Coronary artery (tissue), 2 donors: ENCODE results near the gene ANHX.

Experiments
- DNase-seq: peaks from one replicate; pipeline ENCODE4 v3.0.0-alpha.2; 2017; ENCODE audit warnings: low spot score
- H3K27ac ChIP-seq, 2 donors: fragments of 200-600 bp; sonication (generic); one replicate each; pipeline ENCODE4 v1.5.1; 2016 to 2019
- H3K4me3 ChIP-seq: fragments of 200-600 bp; sonication (generic); 2 replicates; pipeline ENCODE4 v1.5.1; 2016; ENCODE audit warnings: mild to moderate bottlenecking, moderate library complexity
- CTCF ChIP-seq: fragments of 200-600 bp; sonication (generic); IDR thresholded peaks from one replicate; pipeline ENCODE4 v1.5.1; 2019; ENCODE audit warnings: antibody characterized with exemption

Gene ANHX

GRCh38 chr12:133222211-133222610 lies 13.5 kb downstream of the ANHX start:
- Histone ChIP-seq H3K27ac (no peak overlapping the region), H3K4me3 (no peak overlapping the region)
- TF ChIP-seq CTCF, result no peak
- no peak for DNase-seq

- no peak for TF ChIP-seq CTCF
- no peak overlapping the region for H3K27ac ChIP-seq
- H3K4me3 ChIP-seq, result no peak overlapping the region
- DNase-seq, result no peak
Measured at GRCh38 chr12:133221241-133221640, 14.4 kb downstream of the ANHX start.

- no peak for TF ChIP-seq CTCF
Measured at GRCh38 chr12:133220521-133220920, 15.2 kb downstream of the ANHX start.

GRCh38 chr12:133217219-133217618 lies 18.5 kb downstream of the ANHX start:
- DNase-seq, result no peak
- no peak overlapping the region for H3K4me3 ChIP-seq
- no peak overlapping the region for H3K27ac ChIP-seq
- no peak for TF ChIP-seq CTCF

More at GRCh38 chr12:133220521-133220920, 15.2 kb downstream of the ANHX start:
- DNase-seq, result no peak
- H3K27ac ChIP-seq, result no peak overlapping the region
- H3K4me3 ChIP-seq, result no peak overlapping the region

- no peak for TF ChIP-seq CTCF
- no peak overlapping the region for H3K4me3 ChIP-seq
- DNase-seq, result no peak
- no peak overlapping the region for H3K27ac ChIP-seq
Measured at GRCh38 chr12:133215724-133216123, 20.0 kb downstream of the ANHX start.

- no peak for TF ChIP-seq CTCF
- Histone ChIP-seq H3K27ac (no peak overlapping the region), H3K4me3 (peak overlapping the region; percentile 13)
- DNase-seq, result no peak
Measured at GRCh38 chr12:133206390-133206789, 29.3 kb downstream of the ANHX start.

- peak overlapping the region; percentile 34 for H3K4me3 ChIP-seq
Measured at GRCh38 chr12:133204264-133204603, 31.4 kb downstream of the ANHX start.

More at GRCh38 chr12:133204264-133204603, 31.4 kb downstream of the ANHX start:
- no peak overlapping the region for H3K27ac ChIP-seq
- TF ChIP-seq CTCF, result no peak
- DNase-seq, result no peak
